Medulla oblongata (tissue), 1 donor: ENCODE results near the gene LDB2.
"Not testable (repeated sequence)": the region's sequence is repeated elsewhere in the genome, so short reads cannot be mapped to it uniquely, and the experiment has no call there.

ENCODE experiments used
- DNase-seq: peaks from one replicate; pipeline ENCODE4 v3.0.0-alpha.2; 2015; ENCODE audit errors: extremely low spot score

The LDB2 gene

GRCh38 chr4:16897991-16898827 is at the start of gene LDB2:
Gene LDB2, minus strand, starts transcription at chr4:16898645.
- peak; percentile 62 for DNase-seq

GRCh38 chr4:16942491-16942890 is 44.0 kb upstream of the LDB2 start:
- DNase-seq: no peak

GRCh38 chr4:16939178-16939577 is 40.7 kb upstream of the LDB2 start:
- DNase-seq: no peak

- no peak for DNase-seq
Observed at GRCh38 chr4:16938512-16939040, 40.1 kb upstream of the LDB2 start.

- no peak for DNase-seq
Observed at GRCh38 chr4:16931339-16932305, 33.2 kb upstream of the LDB2 start.

GRCh38 chr4:16926214-16926613 is 27.8 kb upstream of the LDB2 start:
- no peak for DNase-seq

GRCh38 chr4:16918716-16919115 is 20.3 kb upstream of the LDB2 start:
- not testable (repeated sequence) for DNase-seq

- DNase-seq: no peak
Observed at GRCh38 chr4:16916719-16917337, 18.4 kb upstream of the LDB2 start.

- DNase-seq: no peak
Observed at GRCh38 chr4:16916031-16916430, 17.6 kb upstream of the LDB2 start.

- no peak for DNase-seq
Observed at GRCh38 chr4:16914208-16914607, 15.8 kb upstream of the LDB2 start.

GRCh38 chr4:16912896-16913295 is 14.5 kb upstream of the LDB2 start:
- no peak for DNase-seq

GRCh38 chr4:16909281-16909680 is 10.8 kb upstream of the LDB2 start:
- no peak for DNase-seq

GRCh38 chr4:16908377-16909021 is 10.1 kb upstream of the LDB2 start:
- no peak for DNase-seq

- DNase-seq: no peak
Observed at GRCh38 chr4:16900325-16900724, 1.9 kb upstream of the LDB2 start.

GRCh38 chr4:16896881-16897750 is 1.3 kb downstream of the LDB2 start:
- peak; percentile 21 for DNase-seq

GRCh38 chr4:16894406-16894805 is 4.0 kb downstream of the LDB2 start:
- DNase-seq: no peak

- no peak for DNase-seq
Observed at GRCh38 chr4:16893141-16893651, 5.2 kb downstream of the LDB2 start.

- no peak for DNase-seq
Observed at GRCh38 chr4:16890651-16891050, 7.8 kb downstream of the LDB2 start.

GRCh38 chr4:16889945-16890344 is 8.5 kb downstream of the LDB2 start:
- DNase-seq: no peak

GRCh38 chr4:16887887-16888286 is 10.6 kb downstream of the LDB2 start:
- no peak for DNase-seq
